ENCODE data around the gene FIZ1. TPM values are rescaled to one million over a fixed set of nuclear protein-coding genes. Genes with fewer than 3 reads are reported as not detected.

The FIZ1 gene
- total RNA-seq, 1 donor from 2014 or later = 13.0 TPM

GRCh38 chr19:55617426-55617825 lies 18.1 kb upstream of the FIZ1 start:
- intact Hi-C loops (cut with DNase I) = no loop called here
- DNase-seq = no peak
- no peak for ATAC-seq (ENCODE audit: poor library complexity)

DNA sequence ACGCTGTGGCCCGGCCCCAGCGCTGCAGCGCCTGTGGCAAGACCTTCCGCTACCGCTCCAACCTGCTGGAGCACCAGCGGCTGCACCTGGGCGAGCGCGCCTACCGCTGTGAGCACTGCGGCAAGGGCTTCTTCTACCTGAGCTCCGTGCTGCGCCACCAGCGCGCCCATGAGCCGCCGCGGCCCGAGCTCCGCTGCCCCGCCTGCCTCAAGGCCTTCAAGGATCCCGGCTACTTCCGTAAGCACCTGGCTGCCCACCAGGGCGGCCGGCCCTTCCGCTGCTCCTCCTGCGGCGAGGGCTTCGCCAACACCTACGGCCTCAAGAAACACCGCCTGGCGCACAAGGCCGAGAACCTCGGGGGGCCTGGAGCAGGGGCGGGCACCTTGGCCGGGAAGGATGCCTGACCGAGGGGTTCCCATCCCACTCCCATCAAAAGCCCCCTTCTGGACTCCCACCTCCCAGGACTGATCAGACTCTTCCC lies 17.1 kb upstream of the FIZ1 start:
- ATAC-seq (ENCODE audit: poor library complexity) (no peak), DNase-seq (no peak)
- intact Hi-C loops (cut with DNase I) = no loop called here

GRCh38 chr19:55615543-55616394 lies 16.5 kb upstream of the FIZ1 start:
- intact Hi-C loops (cut with DNase I) = no loop called here
- DNase-seq (no peak), ATAC-seq (ENCODE audit: poor library complexity) (no peak)

- no peak for DNase-seq
- intact Hi-C loops (cut with DNase I) = no loop called here
- ATAC-seq (ENCODE audit: poor library complexity) = no peak
Measured at GRCh38 chr19:55614711-55615542, 15.6 kb upstream of the FIZ1 start.

GRCh38 chr19:55613930-55614710 lies 14.8 kb upstream of the FIZ1 start:
- ATAC-seq (ENCODE audit: poor library complexity) (no peak), DNase-seq (no peak)
- intact Hi-C loops (cut with DNase I) = no loop called here

DNA sequence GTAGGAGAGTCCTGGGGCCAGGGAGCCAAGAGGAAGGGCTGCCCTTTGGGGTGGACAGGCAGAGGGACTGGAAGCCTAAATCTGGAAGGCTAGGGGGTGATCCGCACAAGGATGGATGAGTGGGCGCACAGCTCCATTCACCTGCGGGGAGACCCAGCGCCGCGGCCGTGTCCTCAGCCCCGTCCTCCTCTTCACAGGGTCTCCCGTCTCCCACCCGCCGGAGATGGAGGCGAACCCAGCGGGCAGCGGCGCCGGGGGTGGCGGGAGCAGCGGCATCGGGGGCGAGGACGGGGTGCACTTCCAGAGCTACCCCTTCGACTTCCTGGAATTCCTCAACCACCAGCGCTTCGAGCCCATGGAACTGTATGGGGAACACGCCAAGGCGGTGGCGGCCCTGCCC lies 14.1 kb upstream of the FIZ1 start:
- ATAC-seq (ENCODE audit: poor library complexity) (no peak), DNase-seq (no peak)
- intact Hi-C loops (cut with DNase I) = no loop called here

DNA sequence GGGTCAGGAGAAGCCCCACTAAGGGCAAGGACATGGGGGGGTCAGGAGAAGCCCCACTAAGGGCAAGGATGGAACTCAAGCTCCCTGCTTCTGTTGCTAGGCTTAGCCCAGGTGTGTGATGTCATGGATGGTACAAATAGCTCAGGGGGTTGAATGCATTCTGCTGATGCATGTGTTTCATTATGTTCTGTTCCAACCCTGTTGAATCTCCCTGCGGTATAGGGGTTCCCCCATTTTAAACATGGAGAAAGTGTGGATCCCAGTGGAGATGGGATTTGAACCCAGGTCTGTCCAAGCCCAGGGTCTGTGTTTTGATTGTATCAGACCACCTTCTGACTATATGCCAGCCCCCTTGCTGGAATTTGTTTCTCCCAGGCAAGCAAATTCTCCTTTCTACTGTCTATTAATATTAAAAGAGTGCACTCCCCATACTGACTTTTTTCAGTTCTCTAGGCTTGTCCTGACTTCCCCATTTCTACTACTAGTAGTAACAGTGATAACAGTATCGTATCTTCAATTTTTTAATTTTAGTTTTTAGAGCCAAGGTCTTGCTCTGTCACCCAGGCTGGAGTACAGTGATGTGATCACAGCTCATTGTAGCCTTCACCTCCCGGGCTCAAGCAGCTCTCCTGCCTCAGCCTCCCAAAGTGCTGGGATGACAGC lies 12.8 kb upstream of the FIZ1 start:
- DNase-seq (no peak), ATAC-seq (ENCODE audit: poor library complexity) (peak; percentile 32)
- intact Hi-C loops (cut with DNase I) = no loop called here

DNA sequence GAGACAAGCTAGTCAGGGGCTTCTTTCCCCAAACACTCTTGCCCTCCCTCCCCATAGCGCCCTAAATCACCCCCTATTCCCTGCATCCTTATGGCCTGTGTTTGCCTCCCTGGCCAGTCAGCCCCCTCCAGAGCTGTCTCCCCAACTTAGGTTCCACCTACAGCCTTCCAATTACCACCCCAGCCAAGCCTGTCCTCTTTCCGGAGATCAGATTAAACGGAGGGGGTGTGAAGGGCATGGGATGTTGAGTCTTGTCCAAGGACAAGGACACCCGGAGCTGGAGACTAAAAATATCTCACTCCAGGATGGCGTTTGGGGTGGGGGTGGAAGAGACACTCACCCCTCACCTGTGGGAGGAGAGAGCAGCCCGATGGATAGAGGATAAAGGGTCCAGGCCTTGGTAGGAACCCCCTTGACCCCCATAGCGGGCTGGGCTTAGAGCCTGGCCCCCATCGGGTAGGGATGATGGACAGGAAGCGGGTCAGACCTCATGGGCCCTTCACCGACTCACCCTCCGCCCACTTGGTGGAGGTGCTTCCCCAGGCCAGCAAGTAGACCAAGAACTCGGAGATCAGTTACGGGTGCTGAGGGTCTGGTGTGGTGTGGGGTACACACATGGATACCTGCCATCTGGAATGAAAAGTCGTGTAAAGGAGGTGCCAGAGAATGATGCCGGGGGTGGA lies 12.1 kb upstream of the FIZ1 start:
- DNase-seq = no peak
- intact Hi-C loops (cut with DNase I) = no loop called here
- peak; percentile 79 for ATAC-seq (ENCODE audit: poor library complexity)

GRCh38 chr19:55609326-55609725 lies 10.0 kb upstream of the FIZ1 start:
- intact Hi-C loops (cut with DNase I) = loop anchor here (5.0 kb wide), 1 partner anchor 92 kb away; no protein-coding TSS in a partner anchor

GRCh38 chr19:55606817-55607216 lies 7.5 kb upstream of the FIZ1 start:
- no peak for DNase-seq
- intact Hi-C loops (cut with DNase I) = loop anchor here (5.0 kb wide), 1 partner anchor 90 kb away; no protein-coding TSS in a partner anchor
- no peak for ATAC-seq (ENCODE audit: poor library complexity)

More at GRCh38 chr19:55609326-55609725, 10.0 kb upstream of the FIZ1 start:
- ATAC-seq (ENCODE audit: poor library complexity) (no peak), DNase-seq (no peak)

DNA sequence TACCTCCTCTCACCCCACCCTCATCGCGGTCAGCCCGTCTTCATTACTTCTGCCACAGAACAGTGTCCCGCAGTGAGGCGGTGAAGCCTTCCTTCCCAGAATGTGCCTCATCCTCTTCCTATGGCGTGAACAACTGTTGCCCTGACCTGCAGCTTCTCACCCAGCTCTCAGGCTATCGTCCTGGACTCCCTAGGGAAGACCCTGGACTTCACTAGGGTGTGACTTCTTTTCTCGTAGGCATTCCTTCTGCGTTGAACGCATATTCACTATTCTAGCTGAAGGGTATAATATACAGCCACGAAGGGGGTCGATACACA lies 7.1 kb upstream of the FIZ1 start:
- DNase-seq (no peak), ATAC-seq (ENCODE audit: poor library complexity) (no peak)
- intact Hi-C loops (cut with DNase I) = loop anchor here (5.0 kb wide), 1 partner anchor 89 kb away; no protein-coding TSS in a partner anchor

DNA sequence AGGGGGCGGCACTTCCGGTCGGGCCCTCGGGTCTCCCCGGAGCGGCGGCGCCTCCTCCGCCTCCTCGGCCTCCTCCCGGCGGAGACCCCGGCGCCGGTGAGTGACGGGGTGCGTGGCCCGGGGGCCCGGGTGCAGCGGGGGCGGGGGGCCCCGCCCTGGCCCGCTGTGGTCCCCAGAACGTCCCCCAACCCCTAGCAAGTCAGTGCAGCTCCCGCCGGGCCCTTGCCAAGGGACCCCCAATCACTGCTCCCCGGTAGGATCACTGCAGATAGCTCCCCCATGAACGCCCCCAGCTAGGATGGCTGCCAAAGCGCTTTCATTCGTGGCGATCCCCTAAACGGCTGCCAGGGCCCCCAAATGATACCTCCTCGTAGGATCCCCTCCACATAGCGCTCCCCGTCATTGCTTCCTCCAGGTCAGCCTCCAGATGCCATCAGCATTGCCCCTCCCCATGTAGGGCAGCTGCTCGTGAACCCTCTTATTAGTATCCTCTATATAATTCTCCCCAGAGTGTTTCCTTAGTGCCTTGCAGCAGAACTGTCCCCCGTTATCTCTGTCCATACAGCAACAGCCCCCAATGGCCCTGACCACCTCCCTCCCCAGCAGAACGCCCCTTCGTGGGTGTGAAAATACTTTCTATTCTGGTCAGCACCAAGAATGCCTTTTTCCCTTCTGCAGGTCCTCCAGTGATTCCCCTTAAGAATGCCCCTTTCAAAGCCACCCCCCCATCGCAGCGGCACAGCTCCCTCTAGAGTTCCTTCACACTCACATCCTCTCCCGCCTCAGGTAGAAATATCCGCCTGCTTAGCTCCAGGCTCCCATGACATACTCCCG lies 6.5 kb upstream of the FIZ1 start, which contains the start of gene ZNF865:
Gene ZNF865, plus strand, starts transcription at position 11 of the 834 bp plus-strand sequence. CDS start 7,972 bp downstream, outside the sequence.
- DNase-seq (peak; percentile 72), ATAC-seq (ENCODE audit: poor library complexity) (peak; percentile 45)
- intact Hi-C loops (cut with DNase I) = loop anchor here (5.0 kb wide), 1 partner anchor 89 kb away; no protein-coding TSS in a partner anchor

DNA sequence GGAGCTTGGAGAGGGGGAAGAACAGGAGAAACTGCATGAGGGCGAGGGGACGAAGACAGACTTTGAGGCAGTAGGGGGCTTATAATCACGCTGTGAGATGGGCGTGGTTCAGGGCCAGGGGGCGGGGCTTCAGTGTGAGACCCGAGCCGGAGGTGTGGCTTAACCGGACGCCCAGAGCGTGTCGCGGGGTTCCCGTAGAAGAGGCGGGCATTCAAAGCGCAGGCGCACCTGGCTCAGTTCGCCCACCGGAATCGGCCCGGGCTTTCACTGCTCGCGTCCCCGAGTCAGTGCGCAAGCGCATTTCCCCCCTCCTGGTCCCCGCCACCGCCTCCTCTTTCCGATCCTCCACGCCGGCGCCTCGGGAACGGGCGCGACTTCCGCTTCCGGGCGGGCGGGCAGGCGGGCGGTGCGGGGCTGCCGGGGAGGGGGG lies 5.9 kb upstream of the FIZ1 start:
- intact Hi-C loops (cut with DNase I) = loop anchor here (5.0 kb wide), 1 partner anchor 88 kb away; no protein-coding TSS in a partner anchor

DNA sequence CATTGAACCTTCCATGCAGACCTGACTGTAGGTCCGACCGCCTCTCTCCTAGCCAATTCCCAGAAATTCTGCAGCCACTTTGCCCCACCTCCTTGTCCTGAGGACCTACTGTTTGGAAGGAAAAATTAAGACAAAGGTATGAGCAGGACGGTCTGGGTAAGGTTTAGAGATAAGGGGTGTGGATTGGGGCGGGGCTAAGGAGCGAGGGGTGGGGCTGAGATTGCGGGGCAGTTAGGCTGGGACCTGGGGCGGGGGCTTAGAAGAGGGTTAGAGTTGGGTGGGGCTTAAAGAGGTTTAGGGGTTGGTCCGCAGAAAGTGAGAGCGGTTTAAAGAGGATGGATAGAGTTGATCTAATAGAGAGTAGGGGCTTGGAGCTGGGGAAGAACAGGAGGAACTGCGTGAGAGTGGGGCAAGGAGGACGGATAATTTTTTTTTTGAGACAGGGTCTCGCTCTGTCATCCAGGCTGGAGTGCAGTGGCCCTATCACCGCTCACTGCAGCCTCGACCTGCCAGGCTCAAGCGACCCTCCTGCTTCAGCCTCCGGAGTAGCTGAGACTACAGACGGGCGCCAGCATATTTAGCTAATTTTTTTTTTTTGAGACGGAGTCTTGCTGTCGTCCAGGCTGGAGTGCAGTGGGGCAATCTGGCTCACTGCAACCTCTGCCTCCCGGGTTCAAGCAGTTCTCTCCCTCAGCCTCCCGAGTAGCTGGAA lies 4.4 kb upstream of the FIZ1 start:
- DNase-seq = peak; percentile 29
- ATAC-seq (ENCODE audit: poor library complexity) = no peak
- intact Hi-C loops (cut with DNase I) = no loop called here

More for the DNA sequence above, 5.9 kb upstream of the FIZ1 start:
- peak; percentile 88 for ATAC-seq (ENCODE audit: poor library complexity)
- peak; percentile 99 for DNase-seq

GRCh38 chr19:55603115-55603514 lies 3.8 kb upstream of the FIZ1 start:
- no peak for DNase-seq
- intact Hi-C loops (cut with DNase I) = no loop called here
- ATAC-seq (ENCODE audit: poor library complexity) = no peak
